Endothelial cell (in vitro differentiated cells): ENCODE measurements around the gene KLHL24. TPM values are rescaled to one million over a fixed set of nuclear protein-coding genes. Genes with fewer than 3 reads are reported as not detected.

ENCODE experiments used
- DNase-seq: peaks from one replicate; pipeline ENCODE4 v3.0.0; 2021; ENCODE audit warnings: low spot score
- H3K27ac Mint-ChIP-seq: one replicate; pipeline ENCODE4 v1.8.0; 2021; ENCODE audit warnings: mixed read lengths, inconsistent platforms; ENCODE audit not compliant: unreplicated experiment
- H3K27me3 Mint-ChIP-seq: one replicate; pipeline ENCODE4 v1.8.0; 2021; ENCODE audit warnings: mild to moderate bottlenecking, moderate library complexity, mixed read lengths, inconsistent platforms; ENCODE audit not compliant: unreplicated experiment
- H3K36me3 Mint-ChIP-seq: one replicate; pipeline ENCODE4 v1.8.0; 2021; ENCODE audit warnings: mild to moderate bottlenecking, low read depth, mixed read lengths, inconsistent platforms; ENCODE audit not compliant: unreplicated experiment
- H3K4me1 Mint-ChIP-seq: one replicate; pipeline ENCODE4 v1.8.0; 2021; ENCODE audit warnings: mild to moderate bottlenecking, mixed read lengths, inconsistent platforms; ENCODE audit not compliant: unreplicated experiment
- H3K4me3 Mint-ChIP-seq: one replicate; pipeline ENCODE4 v1.8.0; 2021; ENCODE audit warnings: mild to moderate bottlenecking, mixed read lengths, inconsistent platforms; ENCODE audit not compliant: unreplicated experiment
- H3K9me3 Mint-ChIP-seq: one replicate; pipeline ENCODE4 v1.8.0; 2021; ENCODE audit warnings: mixed read lengths, inconsistent platforms; ENCODE audit not compliant: unreplicated experiment
- CTCF ChIP-seq: fragments of 200-600 bp; sonication (generic); IDR thresholded peaks from one replicate; pipeline ENCODE4 v1.5.0; 2021; ENCODE audit warnings: antibody characterized with exemption; ENCODE audit not compliant: unreplicated experiment
- total RNA-seq: library from RNA; stranded (reverse); fragmentation: NEBNext Ultra II Directional; extraction: Animal tissue kit (Norgen Biotek cat#: 25700); gene quantifications from one replicate; pipeline ENCODE4 v1.2.1, GENCODE V29; 2021; ENCODE audit not compliant: unreplicated experiment

KLHL24 gene
- total RNA-seq, 1 donor from 2014 or later = 50.9 TPM

DNA sequence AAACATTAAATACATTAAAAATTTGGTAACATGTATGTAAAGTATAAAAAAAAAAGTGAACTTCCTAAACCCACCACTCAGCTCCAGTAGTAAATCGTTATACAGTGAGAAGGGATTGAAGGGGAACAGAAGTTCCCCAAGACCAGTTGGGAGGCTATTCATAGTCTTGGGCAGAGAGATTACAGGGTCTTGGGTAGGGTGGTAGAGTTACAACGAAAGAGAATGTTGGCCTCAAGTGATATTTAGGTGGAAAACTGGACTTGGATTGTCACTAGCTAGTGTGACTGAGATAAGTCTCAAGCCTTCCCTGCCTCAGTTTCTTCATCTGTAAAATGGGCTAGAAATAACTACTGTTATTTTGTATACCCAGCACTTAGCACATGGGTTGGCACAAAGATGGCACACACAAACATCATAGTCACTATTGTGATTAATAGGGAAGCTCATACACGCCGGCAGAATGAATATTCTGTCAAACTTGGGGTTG lies 61.7 kb downstream of the KLHL24 start:
- DNase-seq = no peak
- H3K36me3 Mint-ChIP-seq = peaks cover 9% of the 10 kb centered on the region
- peaks cover 8% of the 10 kb centered on the region for H3K27me3 Mint-ChIP-seq
- TF ChIP-seq CTCF = no peak
- peak overlapping the region; percentile 93 for H3K4me3 Mint-ChIP-seq
- H3K27ac Mint-ChIP-seq = peak overlapping the region; percentile 77
- H3K4me1 Mint-ChIP-seq = peaks cover 26% of the 10 kb centered on the region
- no peaks in the 10 kb centered on the region for H3K9me3 Mint-ChIP-seq

- DNase-seq = peak; percentile 78
- peaks cover 26% of the 10 kb centered on the region for H3K4me1 Mint-ChIP-seq
Observed at GRCh38 chr3:183697610-183698317, 62.3 kb downstream of the KLHL24 start, which contains the start of gene YEATS2. Gene YEATS2, plus strand, starts transcription at chr3:183697797. Its CDS starts 17,366 bp downstream, at chr3:183715163.

GRCh38 chr3:183698318-183698751 lies 62.9 kb downstream of the KLHL24 start:
- H3K9me3 Mint-ChIP-seq = no peaks in the 10 kb centered on the region
- H3K4me1 Mint-ChIP-seq = peaks cover 26% of the 10 kb centered on the region
- TF ChIP-seq CTCF = no peak

More at GRCh38 chr3:183697610-183698317, 62.3 kb downstream of the KLHL24 start, which contains the start of gene YEATS2:
- peak within 1 kb of the TSS; percentile 77 for H3K27ac Mint-ChIP-seq
- peak within 1 kb of the TSS; percentile 95 for H3K4me3 Mint-ChIP-seq
- peaks cover 8% of the 10 kb centered on the region for H3K27me3 Mint-ChIP-seq
- no peak for TF ChIP-seq CTCF
- H3K36me3 Mint-ChIP-seq = peaks cover 9% of the 10 kb centered on the region
- H3K9me3 Mint-ChIP-seq = no peaks in the 10 kb centered on the region

DNA sequence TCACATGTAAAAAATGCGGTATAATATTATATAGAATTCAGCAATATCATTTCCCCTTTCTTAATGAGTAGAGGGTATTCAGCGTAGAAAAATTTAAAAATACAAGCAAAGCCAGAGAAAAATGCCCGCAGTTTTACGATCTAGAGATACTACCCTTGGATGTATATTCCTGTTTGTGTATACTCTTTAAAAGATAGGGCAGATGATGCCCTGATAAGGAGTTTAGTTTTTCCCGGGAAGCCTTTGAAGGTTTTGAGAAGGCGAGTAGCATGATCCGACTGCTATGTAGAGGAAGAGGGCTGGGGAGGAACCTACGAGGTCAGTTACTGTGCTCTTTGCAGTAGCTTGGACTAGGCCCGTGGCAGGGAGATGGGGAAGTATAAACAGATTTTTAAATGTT lies 63.3 kb downstream of the KLHL24 start:
- DNase-seq = peak; percentile 9
- Mint-ChIP-seq H3K27me3 (peaks cover 8% of the 10 kb centered on the region), H3K4me3 (peak overlapping the region; percentile 95), H3K27ac (peak overlapping the region; percentile 68), H3K9me3 (no peaks in the 10 kb centered on the region), H3K36me3 (peaks cover 9% of the 10 kb centered on the region), H3K4me1 (peaks cover 30% of the 10 kb centered on the region)
- no peak for TF ChIP-seq CTCF

More at GRCh38 chr3:183698318-183698751, 62.9 kb downstream of the KLHL24 start:
- Mint-ChIP-seq H3K4me3 (peak overlapping the region; percentile 95), H3K27me3 (peaks cover 8% of the 10 kb centered on the region), H3K27ac (peak overlapping the region; percentile 68), H3K36me3 (peaks cover 9% of the 10 kb centered on the region)
- DNase-seq = peak; percentile 40

GRCh38 chr3:183699238-183699947 lies 64.0 kb downstream of the KLHL24 start:
- no peak for TF ChIP-seq CTCF
- H3K36me3 Mint-ChIP-seq = peaks cover 9% of the 10 kb centered on the region
- H3K27me3 Mint-ChIP-seq = peaks cover 8% of the 10 kb centered on the region
- H3K27ac Mint-ChIP-seq = peak overlapping the region; percentile 68
- H3K4me1 Mint-ChIP-seq = peaks cover 33% of the 10 kb centered on the region
- no peaks in the 10 kb centered on the region for H3K9me3 Mint-ChIP-seq
- H3K4me3 Mint-ChIP-seq = peak overlapping the region; percentile 95
- no peak for DNase-seq
